Measurements from ENCODE around the gene EPX.

The EPX gene

GRCh38 chr17:58186591-58186990 lies 5.9 kb upstream of the EPX start:
- DNase-seq, result no peak

DNA sequence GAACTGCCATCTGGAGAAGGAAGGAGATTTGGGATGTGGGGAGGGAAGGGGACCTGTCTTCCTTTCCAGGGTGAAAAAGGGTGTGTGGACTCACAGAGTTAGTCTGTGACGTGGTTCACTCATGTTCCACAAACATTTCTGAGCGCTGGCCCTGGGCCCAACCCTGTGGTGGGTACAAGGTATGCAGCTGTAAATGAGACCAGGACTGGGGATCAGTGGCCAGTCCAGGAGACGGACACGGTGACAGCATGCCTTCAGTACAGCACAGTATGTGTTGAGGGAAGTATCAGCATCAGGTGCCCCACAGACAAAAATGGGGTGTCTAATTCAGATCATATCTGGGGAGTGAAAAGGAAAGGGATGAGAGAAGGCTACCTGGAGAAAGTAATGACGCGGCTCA lies 5.5 kb upstream of the EPX start:
- no peak for DNase-seq

GRCh38 chr17:58187675-58188074 lies 4.9 kb upstream of the EPX start:
- no peak for DNase-seq

DNA sequence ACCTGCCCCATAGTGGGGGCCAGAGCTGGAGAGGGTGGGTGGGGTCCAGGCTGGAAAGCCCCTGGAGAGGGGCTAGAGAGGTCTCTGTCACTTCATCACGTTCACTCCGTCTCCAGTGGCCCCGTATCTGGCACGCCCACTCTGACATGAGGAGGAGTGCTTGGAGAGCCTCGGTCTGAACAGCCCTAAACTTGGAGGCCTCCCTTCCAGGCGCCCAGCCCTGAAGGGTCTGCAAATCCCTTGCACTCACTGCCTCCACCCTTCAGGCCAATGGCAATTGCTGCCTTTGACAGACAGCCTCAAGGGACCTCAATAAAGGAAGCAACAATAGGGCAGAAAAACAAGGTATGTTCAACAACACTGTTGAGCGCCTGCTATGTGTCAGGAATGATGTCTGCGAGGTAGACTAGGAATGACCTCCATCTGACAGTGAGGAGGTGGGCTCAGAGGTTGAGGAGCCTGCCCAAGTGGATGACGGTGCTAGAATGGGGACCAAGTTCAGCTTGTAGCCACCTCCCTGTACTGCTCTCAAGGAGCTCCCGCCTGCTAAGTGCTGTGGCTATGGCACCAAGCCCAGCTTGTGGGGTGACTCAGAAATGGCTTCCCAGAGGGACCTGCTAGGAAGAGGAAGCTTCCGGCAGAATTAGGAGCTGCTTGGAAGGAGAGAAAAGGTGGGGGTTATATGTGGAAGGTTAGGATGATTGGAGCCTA lies 2.9 kb upstream of the EPX start:
- no peak for DNase-seq

- no peak for DNase-seq
These were observed 1.2 kb upstream of the EPX start for GRCh38 chr17:58191241-58191896.

DNA sequence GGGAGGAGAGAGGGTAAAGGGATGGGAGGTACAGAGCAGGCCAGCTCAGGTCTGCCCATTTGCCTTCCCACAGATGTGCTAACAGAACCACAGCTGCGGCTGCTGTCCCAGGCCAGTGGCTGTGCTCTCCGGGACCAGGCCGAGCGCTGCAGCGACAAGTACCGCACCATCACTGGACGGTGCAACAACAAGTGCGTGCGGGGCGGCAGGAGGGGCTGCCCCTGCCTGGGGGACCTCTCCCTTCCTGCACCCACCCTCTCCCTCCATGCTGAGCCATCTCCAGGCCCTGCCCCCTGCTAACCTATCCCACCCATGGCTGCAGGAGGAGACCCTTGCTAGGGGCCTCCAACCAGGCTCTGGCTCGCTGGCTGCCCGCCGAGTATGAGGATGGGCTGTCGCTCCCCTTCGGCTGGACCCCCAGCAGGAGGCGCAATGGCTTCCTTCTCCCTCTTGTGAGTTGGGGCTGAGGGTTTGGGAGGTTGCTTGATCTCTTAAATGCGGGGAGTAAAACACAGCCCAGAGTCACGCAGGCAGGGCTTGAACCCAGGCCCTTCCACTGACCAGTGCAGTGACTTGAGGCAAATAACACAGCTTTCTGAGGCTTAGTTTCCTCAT lies 1.2 kb downstream of the EPX start:
- DNase-seq, result no peak

DNA sequence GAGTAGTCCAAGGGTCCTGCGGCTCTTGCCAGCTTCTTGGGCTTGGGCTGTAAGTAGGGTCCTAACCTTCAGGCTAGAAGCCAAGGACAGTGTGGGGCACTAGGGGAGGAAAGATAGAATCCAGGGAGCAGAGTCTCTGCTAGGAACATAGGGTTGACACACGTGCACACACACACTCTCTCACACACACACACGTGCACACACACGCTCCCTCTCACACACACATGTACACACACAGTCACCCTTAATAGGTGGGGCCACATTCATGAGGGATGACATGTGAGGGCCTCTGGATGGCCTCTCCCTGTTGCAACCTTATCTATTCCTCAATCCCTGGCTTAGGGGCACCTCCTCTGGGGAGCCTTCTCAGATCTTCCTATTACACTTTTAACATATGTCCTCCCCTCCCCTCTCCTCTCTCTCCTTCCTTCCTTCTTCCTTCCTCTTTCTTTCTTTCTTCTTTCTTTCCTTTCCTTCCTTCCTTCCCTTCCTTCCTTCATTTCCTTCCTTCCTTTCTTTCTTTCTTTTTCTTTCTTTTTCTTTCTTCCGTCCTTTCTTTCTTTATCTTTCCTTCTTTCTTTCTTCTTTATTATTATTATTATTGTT lies 3.1 kb downstream of the EPX start:
- DNase-seq, result no peak

- no peak for DNase-seq
These were observed 4.1 kb downstream of the EPX start for GRCh38 chr17:58196610-58197009.

DNA sequence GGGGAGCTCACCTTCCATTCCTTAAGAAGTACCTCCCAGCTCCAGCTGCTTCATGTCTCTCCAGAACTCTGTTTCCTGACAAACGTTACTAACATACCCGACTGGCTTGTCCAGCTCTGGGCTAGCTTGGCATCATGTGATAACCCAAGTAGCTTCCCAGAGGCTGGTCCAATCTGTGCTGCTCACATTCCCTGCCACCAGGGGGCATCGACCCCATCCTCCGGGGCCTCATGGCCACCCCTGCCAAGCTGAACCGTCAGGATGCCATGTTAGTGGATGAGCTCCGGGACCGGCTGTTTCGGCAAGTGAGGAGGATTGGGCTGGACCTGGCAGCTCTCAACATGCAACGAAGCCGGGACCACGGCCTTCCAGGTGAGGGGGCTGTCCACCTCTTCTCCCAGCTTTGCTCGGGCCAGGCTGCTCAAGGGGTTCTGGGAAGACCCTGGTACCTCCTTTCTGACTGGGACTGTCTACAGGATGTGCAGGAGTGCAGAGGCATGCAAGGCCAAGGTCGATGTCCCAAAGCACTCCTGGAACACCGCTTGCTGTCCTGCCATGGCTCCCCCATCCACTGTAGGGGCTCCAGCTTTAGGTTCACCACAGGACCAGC lies 7.6 kb downstream of the EPX start:
- DNase-seq, result no peak

GRCh38 chr17:58202859-58203258 lies 10.3 kb downstream of the EPX start:
- no peak for DNase-seq

DNA sequence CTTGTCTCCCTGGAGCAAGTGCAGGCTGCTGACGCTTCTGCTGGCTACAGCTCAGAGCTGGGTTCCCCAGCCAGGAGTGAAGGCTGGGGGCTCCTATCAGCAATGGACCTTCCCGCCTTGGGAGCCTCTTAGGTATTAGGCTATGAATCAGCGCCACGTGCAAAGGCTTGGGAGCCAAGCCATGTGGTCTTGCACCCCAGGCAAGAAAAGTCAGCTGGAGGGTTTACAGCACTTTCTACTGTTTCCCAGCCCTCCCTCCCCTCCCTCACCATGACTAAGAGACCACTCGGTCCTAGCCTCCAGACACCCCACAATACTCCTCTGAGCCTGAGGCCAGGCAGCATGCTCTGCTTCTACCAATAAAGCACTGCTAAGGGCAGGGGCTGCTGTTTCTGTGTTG lies 12.3 kb downstream of the EPX start:
- no peak for DNase-seq

DNA sequence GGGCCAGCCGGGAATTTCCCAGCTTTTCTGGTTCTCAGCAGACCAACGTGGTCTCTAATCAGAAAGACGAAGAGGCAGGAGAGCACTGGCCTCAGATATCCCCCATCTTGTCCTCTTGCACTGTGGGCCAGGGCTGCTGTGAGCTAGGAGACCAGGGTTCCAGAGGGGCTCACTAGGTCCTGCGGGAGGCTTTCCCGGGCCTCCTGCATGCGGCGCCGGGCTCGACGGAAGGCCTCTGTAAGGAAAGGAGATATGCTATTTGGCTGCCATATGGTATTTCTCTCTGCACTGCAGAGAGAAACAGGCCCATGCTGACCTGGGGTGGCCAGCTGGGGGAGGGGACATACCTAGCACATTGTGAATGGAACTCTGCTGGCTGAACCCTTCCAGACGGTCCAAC lies 13.4 kb downstream of the EPX start:
- no peak for DNase-seq

DNA sequence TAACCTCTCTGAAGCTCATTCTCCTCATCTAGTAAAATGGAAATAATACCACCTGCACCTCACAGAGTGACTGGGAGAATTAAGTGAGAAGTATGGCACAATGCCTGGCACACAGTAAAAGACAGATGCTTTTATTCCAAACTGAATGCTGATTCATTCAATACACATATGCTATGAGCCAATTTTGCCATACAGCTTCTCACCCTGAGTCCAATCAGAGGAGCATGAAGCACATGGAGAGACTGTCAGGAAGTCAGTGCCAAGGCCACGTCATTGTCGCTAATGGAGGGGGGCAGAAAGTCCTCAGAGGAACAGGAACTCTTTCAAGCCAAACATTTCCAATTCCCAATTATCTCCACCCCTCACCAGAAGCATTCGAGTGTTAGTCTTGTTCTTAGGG lies 14.9 kb downstream of the EPX start:
- DNase-seq, result no peak

DNA sequence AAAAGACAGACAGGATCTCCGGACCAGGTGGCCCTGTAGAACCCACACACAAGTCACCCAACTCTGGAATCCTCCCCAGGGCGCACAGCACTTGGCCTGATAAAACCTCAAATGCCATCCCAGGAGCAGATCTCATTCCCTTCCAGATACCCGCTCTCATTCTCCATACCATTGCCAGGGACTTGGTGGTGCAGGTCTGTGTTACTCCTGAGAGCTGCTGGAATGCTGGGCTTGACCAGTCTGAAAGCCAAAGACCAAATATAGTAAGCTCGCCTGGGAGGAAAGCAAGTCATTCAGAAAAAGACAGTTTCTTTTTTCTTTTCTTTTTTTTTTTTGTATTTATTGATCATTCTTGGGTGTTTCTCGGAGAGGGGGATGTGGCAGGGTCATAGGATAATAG lies 15.8 kb downstream of the EPX start:
- no peak for DNase-seq

DNA sequence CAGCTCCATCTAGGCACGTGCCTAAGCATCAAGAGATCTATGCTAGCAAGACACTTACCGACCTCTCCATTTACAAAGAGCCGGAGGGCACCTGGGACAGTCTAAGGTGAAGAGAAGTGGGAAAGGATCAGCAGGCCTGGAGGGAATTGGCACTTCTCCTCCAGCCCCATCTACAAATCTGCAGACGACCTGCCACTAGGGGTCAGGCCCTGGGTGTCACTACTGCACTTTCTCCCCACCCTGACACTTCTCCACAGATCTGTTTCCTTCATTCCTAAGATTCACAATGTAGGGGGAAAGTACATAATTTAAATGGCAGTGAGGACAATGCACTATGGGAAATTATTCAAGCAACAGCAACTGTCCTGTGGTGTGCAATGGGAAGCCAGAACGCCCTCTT lies 18.4 kb downstream of the EPX start:
- no peak for DNase-seq

- no peak for DNase-seq
These were observed 23.2 kb downstream of the EPX start for GRCh38 chr17:58215685-58216084.

GRCh38 chr17:58217766-58218165 lies 25.2 kb downstream of the EPX start:
- no peak for DNase-seq

- DNase-seq, result peak; percentile 67
These were observed 26.7 kb downstream of the EPX start, which contains the start of gene MKS1 for GRCh38 chr17:58219007-58219788. TSS of gene MKS1 (minus strand) at chr17:58219255. CDS start at chr17:58219230, 25 bp downstream.

DNA sequence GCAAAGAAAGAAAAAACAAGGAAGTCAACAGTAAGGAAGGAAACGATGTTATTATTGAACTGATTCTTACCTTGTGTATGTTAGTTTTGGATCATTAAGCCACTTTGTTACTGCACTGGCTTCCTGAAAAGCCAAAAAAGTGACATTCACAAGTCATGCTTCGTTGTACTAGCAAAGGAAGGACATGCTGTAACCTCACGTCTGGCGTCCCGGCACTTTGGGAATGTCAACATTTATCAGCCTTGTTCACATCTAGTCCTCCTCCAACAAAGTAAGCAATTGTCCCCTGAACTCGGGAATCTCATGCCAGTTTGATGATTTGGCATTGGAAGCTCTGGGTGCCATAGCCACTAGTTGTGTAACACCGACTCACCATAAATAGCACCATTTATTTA lies 27.3 kb downstream of the EPX start:
- no peak for DNase-seq

GRCh38 chr17:58224315-58224714 lies 31.8 kb downstream of the EPX start:
- no peak for DNase-seq

DNA sequence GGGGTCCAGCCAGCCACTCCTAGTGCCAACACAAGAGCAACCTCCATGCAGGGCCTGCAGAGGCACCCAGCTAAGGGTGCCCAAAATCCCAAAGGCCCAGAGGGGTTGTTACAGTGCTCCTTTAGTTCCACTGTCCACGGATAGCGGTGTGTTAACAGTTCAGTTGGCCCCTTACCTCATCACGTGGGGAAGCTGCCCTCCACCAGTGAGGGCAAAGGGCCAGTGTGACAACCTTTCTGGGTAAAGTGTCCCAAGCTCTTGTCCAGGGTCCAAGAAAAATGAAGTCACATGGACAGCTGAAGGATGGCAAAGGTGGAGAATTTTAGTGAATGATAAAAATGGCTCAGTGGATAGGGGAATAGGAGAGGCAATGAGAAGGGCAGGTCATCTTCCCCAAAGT lies 35.2 kb downstream of the EPX start:
- DNase-seq, result no peak

DNA sequence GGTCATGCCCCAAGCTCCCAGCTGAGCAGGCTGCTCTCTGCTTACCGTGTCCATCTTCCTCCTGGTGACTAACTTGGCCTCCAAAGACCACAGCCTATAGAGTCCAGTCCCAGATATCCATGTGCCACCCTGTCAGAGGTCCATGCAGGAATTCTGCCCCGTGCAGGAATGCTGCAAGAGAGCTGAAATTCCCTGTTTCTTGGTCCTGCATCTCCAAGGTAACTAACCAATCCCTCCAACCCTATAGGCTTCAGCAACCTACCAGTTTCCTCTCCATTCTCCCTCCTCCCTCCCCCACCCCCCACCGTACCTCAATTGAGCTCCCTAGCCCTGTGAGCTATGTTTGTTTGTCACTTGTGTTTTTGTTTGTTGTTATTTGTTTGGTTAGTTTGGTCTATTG lies 36.2 kb downstream of the EPX start:
- no peak for DNase-seq

DNA sequence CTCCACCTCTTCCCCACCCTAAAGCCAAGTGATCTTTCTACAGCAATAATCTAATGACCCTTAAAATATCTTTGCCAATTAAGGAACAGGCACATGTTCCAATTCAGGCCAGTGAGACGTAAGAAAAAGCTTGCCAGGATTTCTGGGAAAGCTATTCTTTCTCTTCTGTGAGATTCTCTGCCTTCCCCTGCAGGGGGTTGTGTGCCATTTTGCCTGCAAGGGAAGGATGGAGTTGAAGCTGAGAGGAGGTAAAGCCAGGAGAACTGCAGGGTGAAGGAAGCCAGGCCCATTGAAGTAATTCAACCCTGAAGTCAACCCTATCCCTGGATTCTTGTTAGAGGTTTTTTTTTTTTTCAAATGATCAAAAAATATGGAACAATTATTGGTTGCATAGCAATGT lies 36.9 kb downstream of the EPX start:
- DNase-seq, result no peak

Data from NCI-H187 treated with DMSO at 0.1 percent for 48 hours (cell line).